Vagina (tissue), 2 donors: ENCODE measurements around the gene COL17A1.

Experiments used
- CTCF ChIP-seq, 3 experiments: fragments of 450-650 bp in 2 of 3; fragments of 200-600 bp in 1 of 3; sonication (generic) in 1 of 3; IDR thresholded peaks; one replicate each; pipeline ENCODE4 v1.5.1; 2017 to 2019; ENCODE audit warnings: antibody characterized with exemption in 3 of 3, mild to moderate bottlenecking in 2 of 3, moderate library complexity in 2 of 3
- POLR2A ChIP-seq, 2 donors: fragments of 450-650 bp; IDR thresholded peaks; one replicate each; pipeline ENCODE4 v1.6.1; 2017; ENCODE audit warnings: antibody characterized with exemption in 2 of 2, mild to moderate bottlenecking in 2 of 2, moderate library complexity in 2 of 2

GRCh38 chr10:104040382-104040781, 45.3 kb downstream of the COL17A1 start:
- TF ChIP-seq POLR2A (IDR thresholded peaks at IDR 0.05) (no peak), CTCF (IDR thresholded peaks at IDR 0.05) (no peak)
